Measurements from ENCODE around the gene NADSYN1. TPM values are rescaled to one million over a fixed set of nuclear protein-coding genes. Genes with fewer than 3 reads are reported as not detected.

NADSYN1 gene
- total RNA-seq, 1 donor from 2014 or later: 101 TPM

DNA sequence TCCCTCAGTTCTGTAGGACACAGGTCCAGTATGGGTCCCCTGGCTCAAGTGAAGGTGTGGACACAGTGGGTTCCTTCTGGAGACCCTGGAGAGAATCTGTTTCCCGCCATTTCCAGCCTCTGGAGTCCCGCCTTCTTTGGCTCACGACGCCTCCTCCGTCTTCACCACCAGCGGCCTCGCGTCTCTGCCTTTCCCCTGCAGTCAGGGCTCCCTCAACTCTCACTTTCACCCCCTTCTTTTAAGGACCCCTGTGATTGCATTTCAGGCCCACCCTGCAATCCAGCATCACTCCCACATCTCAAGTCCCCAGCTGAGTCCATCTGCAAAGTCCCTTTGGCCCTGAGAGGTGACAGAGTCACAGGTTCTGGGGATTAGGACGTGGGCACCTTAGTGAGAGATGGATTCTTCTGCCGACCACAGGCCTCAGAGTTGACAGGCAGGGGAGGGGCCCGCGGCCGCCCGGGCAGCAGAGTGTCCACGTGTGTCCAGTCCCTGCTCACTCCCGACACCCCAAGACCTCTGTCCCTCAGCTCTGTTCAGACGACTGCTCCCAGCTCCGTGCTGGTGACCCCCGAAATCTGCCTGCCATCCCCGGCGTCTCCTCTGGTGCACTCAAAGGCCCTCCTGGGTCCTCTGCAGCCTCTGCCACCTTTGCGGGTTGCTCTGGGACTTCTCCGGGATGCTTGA lies 37.2 kb downstream of the NADSYN1 start:
- DNase-seq: no peak
- Mint-ChIP-seq H3K4me1 (peaks cover 27% of the 10 kb centered on the region), H3K27ac (peak overlapping the region; percentile 91), H3K27me3 (no peaks in the 10 kb centered on the region), H3K9me3 (no peaks in the 10 kb centered on the region), H3K36me3 (ENCODE audit: low read depth) (peaks cover 71% of the 10 kb centered on the region), H3K4me3 (no peak overlapping the region)
- intact Hi-C loops (cut with micrococcal nuclease): no loop called here

GRCh38 chr11:71490731-71491390 lies 37.9 kb downstream of the NADSYN1 start:
- Mint-ChIP-seq H3K27me3 (no peaks in the 10 kb centered on the region), H3K4me3 (no peak overlapping the region), H3K4me1 (peaks cover 27% of the 10 kb centered on the region), H3K36me3 (ENCODE audit: low read depth) (peaks cover 70% of the 10 kb centered on the region), H3K27ac (peak overlapping the region; percentile 91), H3K9me3 (no peaks in the 10 kb centered on the region)
- no peak for DNase-seq
- intact Hi-C loops (cut with micrococcal nuclease): no loop called here

DNA sequence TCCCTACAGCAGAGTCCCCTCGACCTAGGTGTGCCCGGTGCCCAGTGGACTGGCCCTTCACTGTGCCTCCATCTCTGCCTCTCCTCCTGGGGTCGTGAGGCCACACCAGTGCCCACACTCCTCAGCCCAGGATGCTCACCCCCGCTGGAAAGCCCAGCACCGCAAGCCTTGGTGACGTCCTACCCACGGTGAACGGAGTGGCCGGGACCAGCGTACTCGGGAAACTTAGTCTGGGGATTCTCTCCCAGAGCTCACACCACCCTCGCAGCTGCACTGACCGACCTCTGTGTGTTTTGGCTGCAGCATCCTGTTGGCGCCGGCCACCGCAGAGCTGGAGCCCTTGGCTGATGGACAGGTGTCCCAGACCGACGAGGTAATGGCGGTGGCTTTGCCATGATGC lies 38.5 kb downstream of the NADSYN1 start:
- no peak overlapping the region for H3K4me3 Mint-ChIP-seq
- peaks cover 69% of the 10 kb centered on the region for H3K36me3 Mint-ChIP-seq (ENCODE audit: low read depth)
- no peak for DNase-seq
- peaks cover 23% of the 10 kb centered on the region for H3K4me1 Mint-ChIP-seq
- H3K9me3 Mint-ChIP-seq: no peaks in the 10 kb centered on the region
- no peaks in the 10 kb centered on the region for H3K27me3 Mint-ChIP-seq
- no peak overlapping the region for H3K27ac Mint-ChIP-seq
- intact Hi-C loops (cut with micrococcal nuclease): no loop called here

DNA sequence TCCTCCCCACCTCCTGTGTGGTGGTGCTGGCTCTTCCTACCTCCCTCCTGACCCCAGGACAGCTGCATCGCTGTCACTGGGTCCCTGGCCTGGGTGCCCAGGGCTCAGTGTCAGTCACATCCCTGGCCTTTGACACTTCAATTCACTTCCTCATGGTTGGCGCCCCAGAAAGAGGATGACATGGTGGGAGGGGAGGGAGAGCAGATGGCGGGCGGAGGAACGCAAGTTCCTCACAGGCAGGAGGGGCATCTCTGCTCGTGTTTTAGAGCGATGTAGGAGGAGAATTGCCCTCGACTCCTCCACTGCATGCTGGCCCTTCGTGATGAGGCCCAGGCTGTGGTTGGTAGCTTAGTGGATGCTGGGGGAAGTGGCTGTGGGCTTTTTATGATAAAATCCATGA lies 38.9 kb downstream of the NADSYN1 start:
- H3K4me3 Mint-ChIP-seq: no peak overlapping the region
- H3K27me3 Mint-ChIP-seq: no peaks in the 10 kb centered on the region
- H3K9me3 Mint-ChIP-seq: no peaks in the 10 kb centered on the region
- peak overlapping the region; percentile 43 for H3K27ac Mint-ChIP-seq
- intact Hi-C loops (cut with micrococcal nuclease): no loop called here
- DNase-seq: no peak
- peaks cover 22% of the 10 kb centered on the region for H3K4me1 Mint-ChIP-seq
- peaks cover 72% of the 10 kb centered on the region for H3K36me3 Mint-ChIP-seq (ENCODE audit: low read depth)

DNA sequence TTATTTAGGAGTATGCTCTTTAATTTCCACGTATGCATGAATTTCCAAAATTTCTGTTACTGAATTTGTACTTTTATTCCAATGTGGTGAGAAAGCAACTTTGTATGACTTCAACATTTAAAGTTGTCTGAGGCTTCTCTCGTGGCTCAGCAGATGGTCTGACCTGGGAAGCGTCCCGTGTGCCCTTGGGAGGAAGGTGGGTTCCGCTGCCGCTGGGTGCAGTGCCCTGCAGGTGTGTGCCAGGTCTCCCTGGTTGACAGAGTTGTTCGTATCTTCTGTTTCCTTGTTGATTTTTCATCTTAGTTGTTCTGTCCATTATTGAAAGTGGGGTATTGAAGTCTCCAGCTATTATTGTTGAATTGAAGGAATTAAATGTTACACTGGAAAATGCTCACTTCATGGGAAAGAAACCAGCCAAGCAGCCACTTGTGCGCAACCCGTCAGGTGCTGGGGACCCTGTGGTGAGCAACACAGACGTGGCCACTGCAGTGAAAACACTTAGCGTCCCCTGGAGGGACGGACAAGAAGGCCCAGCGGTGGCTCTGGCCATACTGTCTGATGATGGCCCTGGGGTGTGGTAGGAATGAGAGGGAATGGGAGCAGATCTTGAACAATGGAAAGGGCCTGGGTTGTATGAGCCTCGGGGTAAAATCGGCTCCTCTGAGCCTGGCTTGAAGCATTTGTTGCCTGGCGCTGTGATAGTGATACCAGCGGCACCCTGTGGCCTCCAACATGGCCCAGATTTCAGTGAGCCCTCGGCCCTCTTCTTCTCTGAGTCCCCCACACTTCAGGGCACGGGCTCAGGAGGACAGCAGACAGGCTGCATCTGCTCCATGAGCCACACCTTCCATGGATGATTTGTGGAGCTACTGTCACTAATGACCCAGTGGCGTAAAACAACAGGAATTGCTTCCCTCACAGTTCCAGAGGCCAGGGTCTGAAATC lies 42.6 kb downstream of the NADSYN1 start:
- peaks cover 6% of the 10 kb centered on the region for H3K4me1 Mint-ChIP-seq
- H3K27ac Mint-ChIP-seq: peak overlapping the region; percentile 56
- H3K27me3 Mint-ChIP-seq: no peaks in the 10 kb centered on the region
- no peaks in the 10 kb centered on the region for H3K9me3 Mint-ChIP-seq
- H3K36me3 Mint-ChIP-seq (ENCODE audit: low read depth): peaks cover 79% of the 10 kb centered on the region
- intact Hi-C loops (cut with micrococcal nuclease): no loop called here
- no peak for DNase-seq
- no peak overlapping the region for H3K4me3 Mint-ChIP-seq

DNA sequence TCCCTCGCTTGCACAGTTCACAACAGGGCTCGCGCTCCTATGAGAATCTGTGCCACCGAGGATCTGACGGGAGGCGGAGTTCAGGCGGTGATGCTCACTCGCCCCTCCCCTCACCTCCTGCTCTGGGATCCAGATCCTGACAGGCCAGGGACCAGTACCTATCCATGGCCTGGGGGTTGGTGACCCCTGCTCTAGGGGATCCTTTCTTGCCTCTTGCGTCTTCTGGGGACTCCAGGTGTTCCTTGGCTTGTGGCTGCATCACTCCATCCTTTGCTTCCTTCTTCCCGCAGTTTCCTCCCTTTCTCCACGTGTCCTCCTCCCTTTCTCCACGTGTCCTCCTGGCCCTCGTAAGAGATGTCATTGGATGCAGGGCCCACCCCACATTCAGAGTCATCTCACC lies 43.4 kb downstream of the NADSYN1 start:
- no peak overlapping the region for H3K27ac Mint-ChIP-seq
- no peak for DNase-seq
- no peak overlapping the region for H3K4me3 Mint-ChIP-seq
- no peaks in the 10 kb centered on the region for H3K27me3 Mint-ChIP-seq
- H3K4me1 Mint-ChIP-seq: peaks cover 6% of the 10 kb centered on the region
- H3K36me3 Mint-ChIP-seq (ENCODE audit: low read depth): peaks cover 79% of the 10 kb centered on the region
- no peaks in the 10 kb centered on the region for H3K9me3 Mint-ChIP-seq
- intact Hi-C loops (cut with micrococcal nuclease): no loop called here

- DNase-seq: no peak
- Mint-ChIP-seq H3K27ac (peak overlapping the region; percentile 34), H3K4me3 (no peak overlapping the region), H3K4me1 (peaks cover 6% of the 10 kb centered on the region), H3K27me3 (no peaks in the 10 kb centered on the region), H3K9me3 (no peaks in the 10 kb centered on the region), H3K36me3 (ENCODE audit: low read depth) (peaks cover 77% of the 10 kb centered on the region)
- intact Hi-C loops (cut with micrococcal nuclease): no loop called here
Observed at GRCh38 chr11:71498091-71498490, 45.1 kb downstream of the NADSYN1 start.

DNA sequence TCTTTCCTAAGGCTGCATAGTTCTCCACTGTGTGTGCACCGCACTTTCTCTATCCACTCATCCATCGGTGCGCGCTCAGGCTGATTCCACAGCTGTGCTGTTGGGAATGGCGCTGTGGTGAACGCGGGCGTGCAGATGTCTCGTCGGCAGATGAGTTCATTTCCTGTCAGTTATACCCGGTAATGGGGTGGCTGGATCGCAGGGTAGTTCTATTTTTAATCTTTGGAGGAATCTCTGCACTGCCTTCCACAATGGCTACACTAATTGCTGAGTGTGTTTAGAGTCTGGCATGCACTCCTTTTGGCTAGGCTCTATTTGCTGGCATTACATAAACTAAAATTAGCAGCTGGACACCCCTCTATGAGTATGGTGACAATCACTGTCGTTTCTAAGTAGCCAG lies 46.1 kb downstream of the NADSYN1 start:
- intact Hi-C loops (cut with micrococcal nuclease): no loop called here
- Mint-ChIP-seq H3K27me3 (no peaks in the 10 kb centered on the region), H3K4me1 (peaks cover 6% of the 10 kb centered on the region), H3K27ac (peak overlapping the region; percentile 84), H3K4me3 (peak overlapping the region; percentile 30), H3K9me3 (no peaks in the 10 kb centered on the region), H3K36me3 (ENCODE audit: low read depth) (peaks cover 77% of the 10 kb centered on the region)
- DNase-seq: no peak

- H3K36me3 Mint-ChIP-seq (ENCODE audit: low read depth): peaks cover 74% of the 10 kb centered on the region
Observed at GRCh38 chr11:71499546-71499945, 46.5 kb downstream of the NADSYN1 start.

GRCh38 chr11:71500601-71501021 lies 47.6 kb downstream of the NADSYN1 start:
- Mint-ChIP-seq H3K9me3 (no peaks in the 10 kb centered on the region), H3K36me3 (ENCODE audit: low read depth) (peaks cover 73% of the 10 kb centered on the region), H3K27ac (no peak overlapping the region), H3K4me1 (peaks cover 8% of the 10 kb centered on the region), H3K4me3 (no peak overlapping the region), H3K27me3 (no peaks in the 10 kb centered on the region)
- intact Hi-C loops (cut with micrococcal nuclease): no loop called here
- DNase-seq: no peak

More at GRCh38 chr11:71499546-71499945, 46.5 kb downstream of the NADSYN1 start:
- H3K27me3 Mint-ChIP-seq: no peaks in the 10 kb centered on the region
- H3K4me3 Mint-ChIP-seq: no peak overlapping the region
- DNase-seq: no peak
- intact Hi-C loops (cut with micrococcal nuclease): no loop called here
- no peaks in the 10 kb centered on the region for H3K9me3 Mint-ChIP-seq
- no peak overlapping the region for H3K27ac Mint-ChIP-seq
- peaks cover 7% of the 10 kb centered on the region for H3K4me1 Mint-ChIP-seq

GRCh38 chr11:71501071-71501985 lies 48.3 kb downstream of the NADSYN1 start:
- Mint-ChIP-seq H3K4me1 (peaks cover 8% of the 10 kb centered on the region), H3K27ac (no peak overlapping the region), H3K36me3 (ENCODE audit: low read depth) (peaks cover 73% of the 10 kb centered on the region), H3K4me3 (no peak overlapping the region), H3K9me3 (no peaks in the 10 kb centered on the region), H3K27me3 (no peaks in the 10 kb centered on the region)
- intact Hi-C loops (cut with micrococcal nuclease): no loop called here
- DNase-seq: no peak

DNA sequence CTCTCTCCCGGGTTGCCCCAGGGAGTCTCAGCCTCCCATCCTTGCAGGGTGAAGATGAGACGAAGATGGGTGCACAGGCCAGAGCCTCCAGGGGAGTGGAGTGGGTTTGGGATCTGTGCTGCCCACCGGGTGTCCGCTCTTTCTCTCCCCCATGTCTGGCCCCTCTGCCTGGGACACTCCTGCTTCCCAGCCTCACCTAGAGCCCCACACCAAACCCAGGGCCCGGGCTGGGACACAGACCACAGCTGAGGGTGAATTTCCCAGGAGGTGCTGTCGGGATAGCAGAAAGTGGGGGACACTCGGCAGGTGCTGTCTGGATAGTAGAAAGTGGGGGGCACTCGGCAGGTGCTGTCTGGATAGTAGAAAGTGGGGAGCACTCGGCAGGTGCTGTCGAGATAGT lies 49.0 kb downstream of the NADSYN1 start:
- peaks cover 5% of the 10 kb centered on the region for H3K9me3 Mint-ChIP-seq
- no peak overlapping the region for H3K27ac Mint-ChIP-seq
- intact Hi-C loops (cut with micrococcal nuclease): no loop called here
- H3K27me3 Mint-ChIP-seq: no peaks in the 10 kb centered on the region
- H3K4me1 Mint-ChIP-seq: peaks cover 8% of the 10 kb centered on the region
- H3K4me3 Mint-ChIP-seq: no peak overlapping the region
- H3K36me3 Mint-ChIP-seq (ENCODE audit: low read depth): peaks cover 70% of the 10 kb centered on the region
- DNase-seq: no peak

DNA sequence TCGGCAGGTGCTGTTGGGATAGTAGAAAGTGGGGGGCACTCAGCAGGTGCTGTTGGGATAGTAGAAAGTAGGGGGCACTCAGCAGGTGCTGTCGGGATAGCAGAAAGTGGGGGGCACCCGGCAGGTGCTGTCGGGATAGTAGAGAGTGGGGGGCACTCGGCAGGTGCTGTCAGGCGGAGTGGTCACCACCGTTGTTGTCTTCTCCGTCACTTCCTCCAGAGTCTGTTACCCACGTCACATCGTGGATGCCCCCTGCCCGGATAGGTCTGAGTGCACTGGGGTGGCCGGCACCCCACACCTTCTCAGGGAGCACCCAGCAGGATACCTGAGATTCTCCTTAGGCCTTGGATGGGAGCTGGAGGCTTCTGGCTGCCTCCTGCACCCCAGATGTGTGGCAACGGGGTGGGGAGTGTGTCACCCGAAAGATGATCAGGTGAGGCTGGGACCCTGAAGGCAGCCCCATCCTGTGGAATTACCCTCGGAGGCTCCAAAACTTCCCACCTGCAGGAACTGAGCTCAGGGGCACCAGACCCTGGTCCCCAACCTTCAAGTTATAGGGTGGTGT lies 50.0 kb downstream of the NADSYN1 start:
- peaks cover 7% of the 10 kb centered on the region for H3K9me3 Mint-ChIP-seq
- H3K36me3 Mint-ChIP-seq (ENCODE audit: low read depth): peaks cover 66% of the 10 kb centered on the region
- H3K4me3 Mint-ChIP-seq: no peak overlapping the region
- DNase-seq: no peak
- intact Hi-C loops (cut with micrococcal nuclease): no loop called here
- H3K27ac Mint-ChIP-seq: no peak overlapping the region
- no peaks in the 10 kb centered on the region for H3K27me3 Mint-ChIP-seq
- H3K4me1 Mint-ChIP-seq: peaks cover 8% of the 10 kb centered on the region

Measured in activated CD4-positive, alpha-beta T cell treated with anti-CD3 and anti-CD28 coated beads, Interleukin-2, amount 10 ng/mL, durations not matched to agents 24 days and 14 days (primary cell).